IPS DF 4.7 (cell line): ENCODE measurements around the gene SYN1.

Experiments
- DNase-seq: peaks from one replicate; pipeline ENCODE4 v3.0.0-alpha.2; 2013; ENCODE audit warnings: low spot score; ENCODE audit errors: extremely low read depth

Gene SYN1

GRCh38 chrX:47597222-47597621 is 22.4 kb downstream of the SYN1 start:
- DNase-seq: no peak

DNA sequence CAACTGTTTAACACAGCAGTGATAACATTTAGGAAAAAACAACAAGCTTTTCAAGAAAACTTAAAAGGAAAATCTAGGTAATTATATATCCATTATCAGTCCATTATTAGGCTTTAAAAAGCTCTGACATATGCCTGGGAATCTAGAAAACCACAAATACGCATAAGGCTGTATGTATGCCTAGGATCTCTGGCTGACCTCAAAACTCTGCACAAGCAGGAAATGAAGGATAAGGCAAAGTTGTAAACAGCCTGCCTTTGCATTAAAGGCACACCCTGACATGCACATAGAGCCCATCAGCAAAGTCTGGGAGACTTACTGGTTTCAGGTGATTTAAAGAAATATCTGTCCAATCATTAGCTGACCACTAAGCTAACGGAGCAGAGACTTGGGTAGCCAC is 23.4 kb downstream of the SYN1 start:
- DNase-seq: no peak

DNA sequence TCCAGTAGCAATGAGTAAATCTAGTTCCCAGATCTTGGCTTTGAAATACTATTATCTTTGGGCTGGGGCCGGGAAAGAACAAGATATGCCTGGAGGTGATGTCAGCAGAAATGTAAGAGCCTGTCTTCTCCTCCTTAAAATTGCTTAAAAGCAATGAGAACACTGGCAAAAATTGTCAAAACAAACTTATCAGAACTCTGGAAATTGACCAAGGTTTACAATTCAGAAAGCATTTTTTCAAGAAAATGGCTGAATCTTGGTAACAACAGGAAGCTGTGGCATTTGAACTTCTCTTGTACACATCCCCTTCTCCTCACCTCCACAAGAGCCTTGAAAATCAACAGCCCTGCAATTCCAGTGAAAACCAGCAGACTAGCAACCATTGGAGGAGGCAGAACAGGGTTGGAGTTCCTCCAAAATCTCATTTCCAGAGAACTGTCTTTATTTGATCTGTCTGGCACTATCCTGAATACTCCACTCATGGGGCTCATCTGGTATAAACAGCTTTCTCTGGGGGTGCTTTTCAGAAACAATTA is 23.9 kb downstream of the SYN1 start:
- DNase-seq: no peak

DNA sequence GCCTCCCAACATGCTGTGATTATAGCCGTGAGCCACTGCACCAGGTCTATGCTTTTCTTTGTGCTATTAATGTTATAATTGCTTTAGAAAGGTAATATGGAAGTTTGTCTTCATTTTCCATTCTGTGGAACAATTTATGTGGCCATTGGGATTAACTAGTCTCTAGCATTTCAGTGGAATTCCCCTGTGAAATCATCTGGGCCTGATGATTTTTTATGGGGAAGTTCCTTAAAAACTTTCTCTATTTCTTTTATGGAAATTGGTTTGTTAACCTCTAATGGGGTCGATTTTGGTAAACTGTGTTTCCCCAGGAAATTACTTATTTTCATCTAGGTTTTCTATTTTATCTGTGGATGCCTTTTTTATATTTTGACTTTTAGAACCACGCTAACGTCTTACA is 26.1 kb downstream of the SYN1 start:
- DNase-seq: no peak

GRCh38 chrX:47590984-47591383 is 28.7 kb downstream of the SYN1 start:
- no peak for DNase-seq

DNA sequence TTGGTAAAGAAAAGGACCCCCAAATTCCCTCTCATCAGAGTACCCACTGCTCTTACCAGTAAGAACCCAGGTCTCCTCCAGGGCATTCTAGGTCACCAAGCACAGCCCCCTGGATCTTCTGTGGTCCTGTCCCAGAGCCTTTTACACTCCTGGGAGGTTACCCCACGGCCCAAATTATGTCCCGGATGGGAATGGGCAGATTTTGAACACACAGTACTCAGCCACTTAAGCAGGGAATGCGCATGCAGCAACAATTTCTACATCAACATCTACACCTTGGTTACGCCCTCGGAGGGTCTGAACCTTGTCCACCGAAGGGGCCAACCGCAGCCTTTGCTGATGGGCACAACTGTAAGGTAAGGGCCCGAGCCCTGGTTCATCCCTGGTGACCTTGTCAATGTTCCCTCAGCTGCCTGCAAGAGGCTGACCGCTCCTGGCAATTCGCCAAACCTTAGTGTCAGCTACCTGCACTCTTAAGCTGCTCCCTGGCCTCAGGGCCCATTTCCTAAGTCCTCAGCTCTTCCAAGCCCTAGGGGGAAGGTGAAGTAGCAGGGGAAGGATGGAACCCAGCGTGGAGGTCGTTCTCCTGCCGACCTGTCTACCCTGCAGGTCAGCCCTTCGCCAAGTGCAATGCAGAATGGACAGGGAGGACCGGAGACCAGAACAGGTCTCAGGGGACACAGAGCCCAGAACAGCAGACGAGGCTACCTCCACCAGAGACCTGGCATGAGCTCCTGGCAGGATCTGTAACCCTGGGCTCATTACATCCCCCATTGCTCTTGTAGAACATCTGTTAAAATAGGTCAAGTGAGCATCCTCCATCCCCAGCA is 31.5 kb downstream of the SYN1 start:
- no peak for DNase-seq

- DNase-seq: no peak
Measured at GRCh38 chrX:47587091-47587891, 32.4 kb downstream of the SYN1 start.

- no peak for DNase-seq
Measured at GRCh38 chrX:47586043-47586787, 33.4 kb downstream of the SYN1 start.

- no peak for DNase-seq
Measured at GRCh38 chrX:47585273-47585672, 34.4 kb downstream of the SYN1 start.

GRCh38 chrX:47584714-47585113 is 34.9 kb downstream of the SYN1 start:
- DNase-seq: no peak

DNA sequence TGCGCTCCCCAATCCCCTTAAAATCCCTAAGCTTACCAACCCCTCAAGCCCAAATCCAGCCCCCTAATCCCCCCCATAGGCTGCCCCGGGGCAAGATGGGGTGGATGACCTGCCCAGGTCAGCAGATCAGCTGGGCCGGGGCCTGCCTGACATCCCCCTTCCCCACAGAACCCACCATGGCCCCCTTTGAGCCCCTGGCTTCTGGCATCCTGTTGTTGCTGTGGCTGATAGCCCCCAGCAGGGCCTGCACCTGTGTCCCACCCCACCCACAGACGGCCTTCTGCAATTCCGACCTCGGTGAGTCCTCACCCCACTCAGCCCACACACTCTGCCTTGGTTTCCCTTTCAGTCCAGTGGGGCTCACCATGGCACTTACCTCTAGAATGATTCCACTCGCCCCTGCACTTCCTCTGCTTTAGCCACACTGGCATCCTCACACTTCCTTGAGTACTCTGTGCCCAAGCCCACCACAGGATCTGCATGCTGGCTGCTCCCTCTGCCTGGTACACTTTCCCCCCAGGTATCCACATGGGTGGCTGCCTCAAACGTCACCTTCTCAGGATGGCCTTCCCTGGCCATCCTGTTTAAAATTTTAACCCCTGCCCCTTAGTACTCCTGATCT is 36.3 kb downstream of the SYN1 start:
- DNase-seq: no peak

GRCh38 chrX:47581731-47582647 is 37.7 kb downstream of the SYN1 start, which contains the start of gene TIMP1:
Gene TIMP1, plus strand, starts transcription at chrX:47582436. Its CDS starts 980 bp downstream, at chrX:47583416.
- no peak for DNase-seq

DNA sequence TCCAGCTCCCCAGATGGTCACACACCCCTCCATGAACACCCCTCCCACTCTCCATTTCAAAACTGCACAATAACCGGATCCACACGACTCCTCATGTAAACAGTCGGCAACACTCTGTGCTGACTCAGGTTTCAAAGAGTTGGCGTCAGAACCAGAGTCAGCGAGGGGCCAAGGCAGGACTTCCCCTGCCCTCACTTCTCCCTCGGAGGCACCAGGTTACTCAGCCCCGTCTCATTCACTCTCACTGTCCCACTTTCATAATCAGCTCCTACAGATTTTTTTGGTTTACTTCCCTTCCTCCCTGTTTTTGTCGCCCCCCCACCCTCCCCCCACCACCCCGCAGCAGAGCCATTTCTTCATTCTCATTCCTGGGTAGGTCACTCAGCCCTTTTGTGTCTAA is 40.1 kb downstream of the SYN1 start:
- no peak for DNase-seq

DNA sequence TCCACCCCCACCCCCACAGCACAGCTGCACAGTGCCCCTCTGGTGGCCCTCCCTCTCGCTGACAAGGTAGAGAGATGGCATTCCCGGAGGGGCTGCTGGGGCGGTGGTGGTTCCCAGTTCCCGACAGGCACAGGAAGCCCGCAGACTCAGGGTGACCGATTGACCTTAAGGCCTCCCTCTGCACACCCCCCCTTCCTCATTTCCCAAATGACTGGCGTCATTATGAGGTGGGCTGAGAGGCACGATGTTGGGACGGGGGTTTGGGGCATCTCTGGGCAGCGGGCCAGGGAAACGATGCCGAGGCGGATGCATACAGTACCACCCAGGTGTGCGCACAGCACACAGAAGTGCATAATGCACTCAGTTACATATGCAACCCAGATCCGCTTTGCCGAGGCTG is 41.0 kb downstream of the SYN1 start:
- no peak for DNase-seq

DNA sequence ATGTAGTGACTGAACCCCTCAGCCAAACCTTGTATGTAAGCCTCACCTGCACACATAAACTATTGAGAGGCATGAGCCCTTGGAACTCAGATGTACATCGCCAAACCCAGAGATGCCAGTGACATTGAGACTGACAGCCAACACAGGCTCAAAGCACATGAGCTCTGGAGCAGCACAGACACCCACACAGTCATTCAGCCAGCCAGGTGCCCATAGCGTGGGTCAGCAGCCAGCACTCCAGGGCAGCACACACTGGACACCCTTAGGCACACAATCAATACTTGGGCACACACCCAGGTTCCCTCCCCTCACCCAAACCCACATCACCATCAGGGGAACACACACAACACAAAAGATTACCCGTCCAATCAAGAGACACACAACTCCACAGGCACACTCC is 41.8 kb downstream of the SYN1 start:
- no peak for DNase-seq

GRCh38 chrX:47577424-47577823 is 42.2 kb downstream of the SYN1 start:
- DNase-seq: no peak

DNA sequence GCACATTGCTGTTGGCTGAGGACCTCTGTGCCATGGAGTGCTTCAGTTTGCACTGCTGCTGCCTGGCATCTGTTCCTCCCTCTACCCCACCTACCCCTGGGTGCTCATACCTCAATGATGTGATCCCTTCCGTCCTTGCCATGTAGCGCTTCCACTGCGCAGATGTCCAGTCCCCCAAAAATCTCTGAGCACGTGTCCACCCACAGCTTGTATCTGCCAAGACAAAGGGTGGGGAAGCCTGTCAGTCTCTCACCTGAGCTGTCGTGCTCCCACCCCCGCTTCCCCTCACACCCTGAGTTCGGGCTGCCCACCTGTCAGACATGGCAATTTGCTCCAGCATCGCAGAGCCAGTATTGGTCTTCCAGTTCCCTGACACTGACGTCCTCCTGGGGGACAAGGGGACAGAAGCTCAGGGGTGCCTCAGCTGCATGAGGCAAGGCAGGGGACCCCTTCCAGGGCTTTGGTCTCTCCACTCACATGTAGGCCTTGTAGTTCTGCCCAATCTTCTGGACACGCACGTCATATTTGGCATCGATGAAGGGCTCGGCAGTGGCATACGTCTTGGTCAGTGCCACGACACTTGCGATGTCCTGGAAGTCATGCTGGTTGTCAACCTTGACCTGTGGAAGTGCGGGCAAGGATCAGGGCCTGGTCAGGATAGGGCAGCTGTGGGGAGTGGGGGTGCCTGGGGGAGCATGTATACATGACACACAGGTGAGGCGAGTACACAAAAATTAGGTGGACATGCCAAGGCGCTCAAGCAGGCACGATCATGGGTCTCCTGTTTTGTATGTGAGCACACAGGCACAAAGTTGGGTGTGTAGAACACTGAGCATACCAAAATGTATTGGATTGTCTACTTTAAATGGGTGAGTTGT is 43.4 kb downstream of the SYN1 start:
- DNase-seq: no peak

DNA sequence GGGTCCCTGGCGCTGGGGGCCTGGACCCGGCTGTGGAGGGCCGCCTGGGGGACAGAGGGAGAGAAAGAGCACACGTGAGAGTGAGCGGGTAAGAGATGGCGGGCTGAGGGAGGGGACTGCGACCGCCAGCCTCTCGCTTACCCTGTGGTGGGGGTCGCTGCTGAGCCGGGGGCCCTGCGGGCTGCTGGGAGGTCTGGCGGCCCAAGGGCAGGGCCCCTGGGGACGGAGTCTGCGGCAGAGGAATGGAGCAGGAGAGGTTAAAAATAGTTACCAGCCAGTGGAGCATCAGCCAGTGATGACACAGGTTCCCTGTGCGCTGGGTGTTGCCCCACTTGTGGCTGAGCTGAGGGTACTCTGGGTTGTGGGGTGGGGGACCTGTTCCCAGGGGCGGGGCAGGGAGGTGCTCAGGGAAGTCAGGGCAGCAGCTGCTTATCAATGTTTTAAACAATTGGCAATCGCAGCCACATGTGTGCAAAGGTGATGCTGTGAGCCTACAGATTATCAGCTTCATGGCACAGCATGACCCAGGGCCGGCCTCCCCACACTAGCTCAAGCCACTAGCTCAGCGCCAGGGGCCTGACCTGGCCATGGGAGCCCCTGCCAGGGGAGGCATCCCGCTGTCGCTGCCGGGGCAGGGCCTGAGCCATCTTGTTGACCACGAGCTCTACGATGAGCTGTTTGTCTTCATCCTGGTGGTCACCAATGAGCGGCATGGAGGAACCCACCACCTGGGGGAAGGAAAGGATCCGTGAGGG is 44.9 kb downstream of the SYN1 start:
- no peak for DNase-seq
